GM18909 (cell line): ENCODE results near the gene ST6GALNAC5.
"Not testable (repeated sequence)": the region's sequence is repeated elsewhere in the genome, so short reads cannot be mapped to it uniquely, and the experiment has no call there.

Experiments used
- ATAC-seq: cut with Tn5 transposase; IDR thresholded peaks from one replicate; pipeline ENCODE4 v1.9.1; 2021; ENCODE audit warnings: mild to moderate bottlenecking; ENCODE audit not compliant: unreplicated experiment, poor library complexity

Gene ST6GALNAC5

GRCh38 chr1:76867342-76868130, at the start of gene ST6GALNAC5:
ST6GALNAC5 (plus strand) TSS chr1:76867480.
- no peak for ATAC-seq

- ATAC-seq: no peak
Observed at GRCh38 chr1:76820028-76820427, 47.3 kb upstream of the ST6GALNAC5 start.

GRCh38 chr1:76822961-76823360, 44.3 kb upstream of the ST6GALNAC5 start:
- not testable (repeated sequence) for ATAC-seq

- no peak for ATAC-seq
Observed at GRCh38 chr1:76824106-76824505, 43.2 kb upstream of the ST6GALNAC5 start.

GRCh38 chr1:76826072-76826845, 41.0 kb upstream of the ST6GALNAC5 start:
- no peak for ATAC-seq

GRCh38 chr1:76827066-76827465, 40.2 kb upstream of the ST6GALNAC5 start:
- ATAC-seq: no peak

GRCh38 chr1:76830373-76830772, 36.9 kb upstream of the ST6GALNAC5 start:
- ATAC-seq: peak; percentile 90

GRCh38 chr1:76832521-76832920, 34.8 kb upstream of the ST6GALNAC5 start:
- ATAC-seq: no peak

GRCh38 chr1:76833151-76833550, 34.1 kb upstream of the ST6GALNAC5 start:
- no peak for ATAC-seq

- ATAC-seq: no peak
Observed at GRCh38 chr1:76833856-76834255, 33.4 kb upstream of the ST6GALNAC5 start.

GRCh38 chr1:76835203-76835602, 32.1 kb upstream of the ST6GALNAC5 start:
- no peak for ATAC-seq

- ATAC-seq: no peak
Observed at GRCh38 chr1:76840278-76840677, 27.0 kb upstream of the ST6GALNAC5 start.

- no peak for ATAC-seq
Observed at GRCh38 chr1:76841460-76841859, 25.8 kb upstream of the ST6GALNAC5 start.

- no peak for ATAC-seq
Observed at GRCh38 chr1:76843821-76844464, 23.3 kb upstream of the ST6GALNAC5 start.

GRCh38 chr1:76854255-76854654, 13.0 kb upstream of the ST6GALNAC5 start:
- ATAC-seq: no peak

GRCh38 chr1:76856104-76856503, 11.2 kb upstream of the ST6GALNAC5 start:
- ATAC-seq: no peak

- ATAC-seq: no peak
Observed at GRCh38 chr1:76857138-76857537, 10.1 kb upstream of the ST6GALNAC5 start.

- ATAC-seq: no peak
Observed at GRCh38 chr1:76857973-76858372, 9.3 kb upstream of the ST6GALNAC5 start.

GRCh38 chr1:76861149-76861548, 6.1 kb upstream of the ST6GALNAC5 start:
- no peak for ATAC-seq

- ATAC-seq: no peak
Observed at GRCh38 chr1:76862447-76862846, 4.8 kb upstream of the ST6GALNAC5 start.

- ATAC-seq: no peak
Observed at GRCh38 chr1:76864383-76864782, 2.9 kb upstream of the ST6GALNAC5 start.
